Nephron (organoid): ENCODE measurements around the gene C6orf52.
"Not testable (repeated sequence)": the region's sequence is repeated elsewhere in the genome, so short reads cannot be mapped to it uniquely, and the experiment has no call there.

Experiments
- H3K27ac Mint-ChIP-seq, 3 experiments: 2 replicates each; pipeline ENCODE4 v1.8.0; 2020; ENCODE audit warnings: mixed read lengths in 3 of 3, mild to moderate bottlenecking in 2 of 3, moderate library complexity in 1 of 3
- H3K27me3 Mint-ChIP-seq: 2 replicates; pipeline ENCODE4 v1.8.0; 2021; ENCODE audit warnings: low read depth, mild to moderate bottlenecking, moderate library complexity, mixed read lengths
- H3K36me3 Mint-ChIP-seq: 2 replicates; pipeline ENCODE4 v1.8.0; 2020; ENCODE audit warnings: low read depth, mixed read lengths
- H3K4me1 Mint-ChIP-seq: 2 replicates; pipeline ENCODE4 v1.8.0; 2020; ENCODE audit warnings: mixed read lengths
- H3K4me3 Mint-ChIP-seq, 3 experiments: 2 replicates each; pipeline ENCODE4 v1.8.0; 2020; ENCODE audit warnings: mild to moderate bottlenecking in 3 of 3, mixed read lengths in 3 of 3, moderate library complexity in 2 of 3
- H3K9me3 Mint-ChIP-seq: 2 replicates; pipeline ENCODE4 v1.8.0; 2020; ENCODE audit warnings: mixed read lengths
- TF ChIP-seq, protein P1 (sequence below), 3 experiments: fragments of 200-600 bp; sonication (generic); IDR thresholded peaks; one replicate each; pipeline ENCODE4 v1.5.0; 2021; ENCODE audit warnings: antibody characterized with exemption in 3 of 3; ENCODE audit not compliant: unreplicated experiment in 3 of 3

C6orf52 gene

DNA sequence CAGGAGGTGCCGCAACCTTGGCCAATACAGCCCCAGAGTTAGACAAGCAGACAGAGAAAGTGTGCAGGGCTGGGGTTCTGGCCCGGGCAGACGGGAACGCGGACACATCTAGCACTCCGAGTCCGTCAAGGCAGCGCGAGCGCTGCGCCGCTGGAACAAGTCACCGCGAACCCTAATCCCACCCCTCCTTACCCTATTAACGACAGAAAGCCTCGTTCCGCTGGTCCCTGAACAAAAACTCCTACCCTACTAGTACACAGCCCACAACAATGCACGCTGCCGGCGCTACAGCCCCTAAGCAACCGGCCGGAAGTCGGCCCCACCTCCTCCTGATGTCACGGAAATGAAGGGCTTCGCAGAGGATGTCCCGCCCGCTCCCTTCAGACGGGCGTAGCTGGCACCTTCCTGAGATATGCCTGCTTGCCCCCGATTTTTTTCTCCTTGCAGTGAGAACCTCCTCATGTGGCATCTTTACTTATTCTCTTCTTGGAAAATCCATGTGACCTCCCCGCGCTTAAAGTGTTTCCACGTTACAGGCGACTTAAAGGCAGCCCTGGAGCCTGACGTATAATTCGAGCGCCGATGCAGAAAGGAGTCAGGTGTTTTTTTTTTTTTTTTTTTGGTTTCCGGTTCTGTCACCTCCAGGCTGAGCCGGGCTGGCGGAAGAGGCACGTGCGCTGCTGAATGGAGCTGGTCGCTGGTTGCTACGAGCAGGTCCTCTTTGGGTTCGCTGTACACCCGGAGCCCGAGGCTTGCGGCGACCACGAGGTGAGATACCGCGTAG lies at the start of gene C6orf52, which contains the start of gene PAK1IP1:
TSS of gene C6orf52 (minus strand) at position 315 of the 784 bp plus-strand sequence. CDS start 7,066 bp downstream, outside the sequence.
TSS of gene PAK1IP1 (plus strand) at position 671 of the 784 bp plus-strand sequence. CDS start at position 685, 14 bp downstream.
- Mint-ChIP-seq H3K4me3 (peak within 1 kb of the TSS; percentile 98 to 99 (median 98)), H3K9me3 (no peaks in the 10 kb centered on the region), H3K36me3 (peaks cover 16% of the 10 kb centered on the region), H3K27ac (peak within 1 kb of the TSS; percentile 100), H3K27me3 (no peaks in the 10 kb centered on the region), H3K4me1 (peaks cover 41% of the 10 kb centered on the region)
- TF ChIP-seq, protein P1, sequence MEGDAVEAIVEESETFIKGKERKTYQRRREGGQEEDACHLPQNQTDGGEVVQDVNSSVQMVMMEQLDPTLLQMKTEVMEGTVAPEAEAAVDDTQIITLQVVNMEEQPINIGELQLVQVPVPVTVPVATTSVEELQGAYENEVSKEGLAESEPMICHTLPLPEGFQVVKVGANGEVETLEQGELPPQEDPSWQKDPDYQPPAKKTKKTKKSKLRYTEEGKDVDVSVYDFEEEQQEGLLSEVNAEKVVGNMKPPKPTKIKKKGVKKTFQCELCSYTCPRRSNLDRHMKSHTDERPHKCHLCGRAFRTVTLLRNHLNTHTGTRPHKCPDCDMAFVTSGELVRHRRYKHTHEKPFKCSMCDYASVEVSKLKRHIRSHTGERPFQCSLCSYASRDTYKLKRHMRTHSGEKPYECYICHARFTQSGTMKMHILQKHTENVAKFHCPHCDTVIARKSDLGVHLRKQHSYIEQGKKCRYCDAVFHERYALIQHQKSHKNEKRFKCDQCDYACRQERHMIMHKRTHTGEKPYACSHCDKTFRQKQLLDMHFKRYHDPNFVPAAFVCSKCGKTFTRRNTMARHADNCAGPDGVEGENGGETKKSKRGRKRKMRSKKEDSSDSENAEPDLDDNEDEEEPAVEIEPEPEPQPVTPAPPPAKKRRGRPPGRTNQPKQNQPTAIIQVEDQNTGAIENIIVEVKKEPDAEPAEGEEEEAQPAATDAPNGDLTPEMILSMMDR (IDR thresholded peaks at IDR 0.05; ENCODE audit: unreplicated experiment in 3 of 3), result no peak

DNA sequence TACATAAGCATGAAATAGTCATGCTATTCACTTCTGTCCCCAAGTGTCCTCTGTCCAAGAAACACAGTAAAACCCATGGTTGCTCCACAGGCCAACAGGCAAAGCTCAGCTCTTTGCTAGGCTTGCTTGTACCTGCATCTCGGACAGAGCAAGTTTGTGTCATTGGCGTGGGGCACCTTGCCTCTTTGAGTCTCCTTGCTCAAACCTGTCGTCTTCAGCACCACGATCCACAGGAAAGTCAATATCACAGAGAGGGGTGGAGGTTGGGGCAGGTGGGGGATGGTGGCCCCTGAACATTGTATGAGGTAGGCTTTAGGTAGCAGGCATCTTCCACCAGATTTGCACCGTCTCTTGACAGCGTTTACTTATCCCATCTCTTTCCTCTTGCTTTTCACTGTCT lies 49.1 kb upstream of the C6orf52 start:
- TF ChIP-seq, protein P1 (IDR thresholded peaks at IDR 0.05; ENCODE audit: unreplicated experiment in 3 of 3), result no peak
- Mint-ChIP-seq H3K27me3 (peaks cover 10% of the 10 kb centered on the region), H3K4me1 (peaks cover 9% of the 10 kb centered on the region), H3K4me3 (no peak overlapping the region), H3K36me3 (peaks cover 7% of the 10 kb centered on the region), H3K27ac (no peak overlapping the region), H3K9me3 (no peaks in the 10 kb centered on the region)

DNA sequence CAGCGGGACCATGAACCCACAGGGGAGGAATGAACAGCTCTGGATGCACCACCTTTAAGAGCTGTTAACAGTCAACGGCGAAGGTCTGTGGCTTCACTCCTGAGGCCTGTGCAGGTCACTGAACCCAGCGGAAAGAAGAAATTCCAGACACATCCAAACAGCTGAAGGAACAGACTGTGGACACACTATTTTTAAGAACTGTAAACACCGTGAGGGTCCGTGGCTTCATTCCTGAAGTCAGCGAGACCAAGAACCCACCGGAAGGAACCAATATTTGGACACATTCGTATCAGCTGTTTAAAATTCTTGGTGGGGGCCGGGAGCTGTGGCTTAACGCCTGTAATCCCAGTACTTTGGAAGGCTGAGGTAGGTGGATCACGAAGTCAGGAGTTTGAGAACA lies 47.8 kb upstream of the C6orf52 start:
- no peak overlapping the region for H3K27ac Mint-ChIP-seq
- H3K4me1 Mint-ChIP-seq, result peaks cover 7% of the 10 kb centered on the region
- H3K27me3 Mint-ChIP-seq, result peaks cover 10% of the 10 kb centered on the region
- TF ChIP-seq, protein P1 (IDR thresholded peaks at IDR 0.05; ENCODE audit: unreplicated experiment in 3 of 3), result no peak
- H3K9me3 Mint-ChIP-seq, result no peaks in the 10 kb centered on the region
- peaks cover 7% of the 10 kb centered on the region for H3K36me3 Mint-ChIP-seq
- peak overlapping the region in 1 of 3 experiments; percentile 22 for H3K4me3 Mint-ChIP-seq

DNA sequence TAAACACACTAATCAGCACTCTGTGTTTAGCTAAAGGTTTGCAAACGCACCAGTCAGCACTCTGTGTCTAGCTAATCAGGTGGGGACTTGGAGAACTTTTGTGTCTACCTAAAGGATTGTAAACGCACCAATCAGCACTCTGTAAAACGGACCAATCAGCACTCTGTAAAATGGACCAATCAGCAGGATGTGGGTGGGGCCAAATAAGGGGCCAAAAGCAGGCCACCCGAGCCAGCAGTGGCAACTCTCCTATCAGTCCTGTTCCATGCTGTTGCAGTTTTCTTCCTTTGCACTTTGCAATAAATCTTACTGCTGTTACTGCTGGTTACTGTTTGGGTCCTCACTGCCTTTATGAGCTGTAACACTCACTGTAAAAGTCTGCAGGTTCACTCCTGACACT lies 47.2 kb upstream of the C6orf52 start:
- not testable (repeated sequence) for H3K27ac Mint-ChIP-seq, H3K4me3 Mint-ChIP-seq, H3K9me3 Mint-ChIP-seq, H3K4me1 Mint-ChIP-seq, H3K36me3 Mint-ChIP-seq, H3K27me3 Mint-ChIP-seq

DNA sequence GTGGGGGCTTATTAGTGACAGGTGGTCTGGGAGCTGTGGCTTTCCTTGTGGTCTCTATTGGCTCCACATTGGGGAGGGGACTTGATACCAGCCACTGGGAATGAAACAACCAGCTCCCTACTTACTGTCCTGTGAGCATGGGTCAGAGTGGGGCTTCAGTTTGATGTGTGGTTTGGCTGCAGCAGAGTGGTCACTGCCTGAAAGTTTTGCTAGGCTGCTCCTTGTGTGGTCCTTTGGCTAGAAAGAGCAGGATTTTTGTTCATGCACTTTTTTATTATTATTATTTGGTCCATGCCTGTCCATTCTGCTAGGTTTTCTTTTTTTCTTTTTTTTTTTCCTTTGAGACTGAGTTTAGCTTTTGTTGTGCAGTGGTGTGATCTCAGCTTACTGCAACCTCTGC lies 45.6 kb upstream of the C6orf52 start:
- no peaks in the 10 kb centered on the region for H3K9me3 Mint-ChIP-seq
- no peak overlapping the region for H3K4me3 Mint-ChIP-seq
- peaks cover 11% of the 10 kb centered on the region for H3K36me3 Mint-ChIP-seq
- TF ChIP-seq, protein P1 (IDR thresholded peaks at IDR 0.05; ENCODE audit: unreplicated experiment in 3 of 3), result no peak
- H3K27me3 Mint-ChIP-seq, result peaks cover 3% of the 10 kb centered on the region
- H3K4me1 Mint-ChIP-seq, result peaks cover 4% of the 10 kb centered on the region
- no peak overlapping the region for H3K27ac Mint-ChIP-seq

DNA sequence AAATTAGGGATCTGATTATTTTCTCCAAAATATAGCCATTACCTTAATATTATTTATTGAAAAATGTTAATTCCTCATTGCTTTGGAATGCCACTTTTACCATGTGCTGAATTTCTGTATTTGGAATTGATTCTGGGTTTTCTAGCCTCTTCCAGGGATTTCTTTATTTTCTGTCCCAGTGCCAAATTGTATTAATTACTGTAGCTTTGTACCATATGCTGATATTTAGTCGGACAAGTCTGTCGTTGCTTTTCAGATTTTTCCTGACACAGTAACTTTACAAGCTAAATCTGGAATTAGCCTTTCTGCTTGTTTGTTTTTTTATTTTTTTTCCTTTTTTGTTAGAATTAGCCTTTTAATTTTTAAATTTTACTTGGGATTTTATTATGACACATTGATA lies 42.3 kb upstream of the C6orf52 start:
- H3K4me3 Mint-ChIP-seq, result no peak overlapping the region
- peaks cover 9% of the 10 kb centered on the region for H3K4me1 Mint-ChIP-seq
- H3K27me3 Mint-ChIP-seq, result no peaks in the 10 kb centered on the region
- H3K27ac Mint-ChIP-seq, result no peak overlapping the region
- H3K9me3 Mint-ChIP-seq, result no peaks in the 10 kb centered on the region
- H3K36me3 Mint-ChIP-seq, result peaks cover 25% of the 10 kb centered on the region
- TF ChIP-seq, protein P1 (IDR thresholded peaks at IDR 0.05; ENCODE audit: unreplicated experiment in 3 of 3), result no peak
